Thyroid gland (tissue), 4 donors: ENCODE measurements around the gene PIP5K1A.

Source experiments
- POLR2A ChIP-seq, 2 donors: fragments of 450-650 bp; IDR thresholded peaks; one replicate each; pipeline ENCODE4 v1.6.1; 2017; ENCODE audit warnings: antibody characterized with exemption in 2 of 2, mild to moderate bottlenecking in 2 of 2, moderate library complexity in 1 of 2
- TF ChIP-seq, protein P1 (sequence below), 6 experiments: fragments of 200-600 bp in 3 of 6; fragments of 450-650 bp in 3 of 6; sonication (generic) in 3 of 6; IDR thresholded peaks; one replicate each; pipeline ENCODE4 v1.5.1; 2016 to 2019; ENCODE audit warnings: antibody characterized with exemption in 6 of 6, mild to moderate bottlenecking in 2 of 6, inconsistent platforms in 1 of 6, moderate library complexity in 1 of 6

DNA sequence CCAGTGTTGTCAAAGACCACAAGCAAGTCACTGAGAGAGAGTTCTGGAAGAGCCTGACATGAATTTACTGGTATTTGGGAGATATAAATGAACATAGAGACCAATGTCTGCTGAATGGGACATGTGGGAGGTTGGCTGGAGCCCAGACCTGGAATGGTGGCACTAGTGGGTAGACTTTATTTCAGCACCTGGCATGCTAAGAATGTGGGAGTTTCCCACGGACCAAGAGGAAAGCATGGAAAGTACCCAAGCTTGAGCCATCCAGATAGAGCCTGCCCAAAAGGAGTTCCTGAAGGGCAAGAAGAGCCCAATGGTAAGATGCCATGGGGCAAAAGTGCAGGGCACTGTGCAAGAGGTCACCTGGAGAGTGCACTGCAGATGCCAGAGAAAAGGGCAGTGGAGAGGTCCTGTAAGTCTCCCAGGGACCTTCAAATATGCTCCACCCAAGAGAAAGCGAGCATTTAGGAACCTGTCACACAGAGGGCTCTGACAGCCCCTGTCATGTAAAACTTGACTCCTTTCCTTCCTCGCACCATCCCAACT lies 75.6 kb downstream of the PIP5K1A start:
- TF ChIP-seq, protein P1, sequence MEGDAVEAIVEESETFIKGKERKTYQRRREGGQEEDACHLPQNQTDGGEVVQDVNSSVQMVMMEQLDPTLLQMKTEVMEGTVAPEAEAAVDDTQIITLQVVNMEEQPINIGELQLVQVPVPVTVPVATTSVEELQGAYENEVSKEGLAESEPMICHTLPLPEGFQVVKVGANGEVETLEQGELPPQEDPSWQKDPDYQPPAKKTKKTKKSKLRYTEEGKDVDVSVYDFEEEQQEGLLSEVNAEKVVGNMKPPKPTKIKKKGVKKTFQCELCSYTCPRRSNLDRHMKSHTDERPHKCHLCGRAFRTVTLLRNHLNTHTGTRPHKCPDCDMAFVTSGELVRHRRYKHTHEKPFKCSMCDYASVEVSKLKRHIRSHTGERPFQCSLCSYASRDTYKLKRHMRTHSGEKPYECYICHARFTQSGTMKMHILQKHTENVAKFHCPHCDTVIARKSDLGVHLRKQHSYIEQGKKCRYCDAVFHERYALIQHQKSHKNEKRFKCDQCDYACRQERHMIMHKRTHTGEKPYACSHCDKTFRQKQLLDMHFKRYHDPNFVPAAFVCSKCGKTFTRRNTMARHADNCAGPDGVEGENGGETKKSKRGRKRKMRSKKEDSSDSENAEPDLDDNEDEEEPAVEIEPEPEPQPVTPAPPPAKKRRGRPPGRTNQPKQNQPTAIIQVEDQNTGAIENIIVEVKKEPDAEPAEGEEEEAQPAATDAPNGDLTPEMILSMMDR (IDR thresholded peaks at IDR 0.05): no peak
- no peak for TF ChIP-seq POLR2A (IDR thresholded peaks at IDR 0.05)
